Spleen (tissue), 11 donors: Measurements from ENCODE around the gene ZNF335. TPM values are rescaled to one million over a fixed set of nuclear protein-coding genes. Genes with fewer than 3 reads are reported as not detected.
"Not testable (repeated sequence)": the region's sequence is repeated elsewhere in the genome, so short reads cannot be mapped to it uniquely, and the experiment has no call there.

Source experiments
- DNase-seq: peaks from one replicate; pipeline ENCODE4 v3.0.0-alpha.2; 2020
- H3K27ac ChIP-seq, 8 donors: fragments of 200-600 bp; sonication (generic) in 7 of 8; 1 replicate in 4 of 8; 2 replicates in 4 of 8; pipeline versions ENCODE4 v1.5.0 to v1.8.0; 2016 to 2021; ENCODE audit warnings: inconsistent platforms in 4 of 8, mild to moderate bottlenecking in 4 of 8, moderate library complexity in 1 of 8
- H3K27me3 ChIP-seq, 7 donors: fragments of 200-600 bp; sonication (generic) in 6 of 7; replicated peaks in 1 of 7; 1 replicate in 4 of 7; 2 replicates in 3 of 7; pipeline versions ENCODE4 v1.5.0 to v1.8.0; 2016 to 2021; ENCODE audit warnings: inconsistent platforms in 3 of 7, mild to moderate bottlenecking in 1 of 7
- H3K36me3 ChIP-seq, 6 donors: fragments of 200-600 bp; sonication (generic) in 5 of 6; 1 replicate in 4 of 6; 2 replicates in 2 of 6; pipeline versions ENCODE4 v1.5.0 to v1.8.0; 2016 to 2021; ENCODE audit warnings: inconsistent platforms in 2 of 6
- H3K4me1 ChIP-seq, 6 donors: fragments of 200-600 bp; sonication (generic) in 5 of 6; 1 replicate in 3 of 6; 2 replicates in 3 of 6; pipeline versions ENCODE4 v1.5.0 to v1.8.0; 2016 to 2021; ENCODE audit warnings: inconsistent platforms in 3 of 6
- H3K4me3 ChIP-seq, 8 donors: fragments of 200-600 bp; sonication (generic) in 7 of 8; 1 replicate in 4 of 8; 2 replicates in 4 of 8; pipeline versions ENCODE4 v1.5.0 to v1.8.0; 2016 to 2021; ENCODE audit warnings: inconsistent platforms in 4 of 8, mild to moderate bottlenecking in 4 of 8, moderate library complexity in 2 of 8
- H3K9me3 ChIP-seq, 8 donors: fragments of 200-600 bp; sonication (generic) in 7 of 8; 1 replicate in 4 of 8; 2 replicates in 4 of 8; pipeline versions ENCODE4 v1.5.0 to v1.8.0; 2016 to 2021; ENCODE audit warnings: inconsistent platforms in 4 of 8
- POLR2A ChIP-seq, 3 donors: fragments of 450-650 bp; IDR thresholded peaks; one replicate each; pipeline ENCODE4 v1.5.1; 2017; ENCODE audit warnings: antibody characterized with exemption in 3 of 3, mild to moderate bottlenecking in 1 of 3
- POLR2AphosphoS5 ChIP-seq, 3 donors: sonication (generic); formaldehyde crosslinking; IDR thresholded peaks; one replicate each; pipeline ENCODE4 v1.5.1; 2017; ENCODE audit warnings: antibody characterized with exemption in 3 of 3
- WGBS, 5 donors: extraction: QIAGEN DNeasy Blood & Tissue Kit in 3 of 5; methylation state at CpG; one replicate each; pipeline versions ENCODE4 v1.1.5 to v1.1.7; 2013 to 2018; 5-methylcytosine and 5-hydroxymethylcytosine counted together
- intact Hi-C: fragments of 100-400 bp; cut with DNase I; formaldehyde crosslinking; loops from one replicate; pipeline ENCODE4 v1.15.0; 2023; ENCODE audit warnings: low total_unique reads
- polyA plus RNA-seq, 3 donors: library from polyadenylated mRNA; stranded (reverse); fragments of 200-250 nt; gene quantifications; one replicate each; pipeline ENCODE4 v1.2.1, GENCODE V29; 2013
- total RNA-seq, 7 donors: library from RNA; depleted of rRNA in 3 of 7; stranded (reverse); fragments of >200 nt in 3 of 7; fragmentation: NEBNext Ultra II Directional in 4 of 7; extraction: Animal tissue kit (Norgen Biotek cat#: 25700) in 4 of 7; gene quantifications; one replicate each; pipeline versions ENCODE4 v1.1.0 to v1.2.1, GENCODE V29; 2016 to 2021
- TF ChIP-seq, protein P1 (sequence below), 11 experiments: fragments of 200-600 bp in 7 of 11; fragments of 450-650 bp in 4 of 11; sonication (generic) in 4 of 11; IDR thresholded peaks in 8 of 11; conservative IDR thresholded peaks in 3 of 11; 1 replicate in 7 of 11; 2 replicates in 4 of 11; pipeline versions ENCODE4 v1.4.0 to v1.8.0; 2016 to 2021; ENCODE audit warnings: antibody characterized with exemption in 11 of 11, inconsistent platforms in 4 of 11, mild to moderate bottlenecking in 1 of 11
- donor health status: healthy with polysubstance abuse.
- donor health status: DM: no; HTN: no; CAD: no; lungs with moderate emphysema.
- donor health status: DM: no; HTN: no; CAD: no.
- donor health status: Bipolar disorder and iron deficiency.
- donor health status: healthy.
- donor health status: DM: no; HTN: no; CAD: no.
- donor health status: DM: yes; HTN: yes; CAD: no.

ZNF335 gene
- total and polyA plus RNA-seq, 10 donors = 8.2 to 46.3 (median 32.5) TPM

GRCh38 chr20:45957021-45957941 lies 14.7 kb downstream of the ZNF335 start:
- WGBS, 5 donors = 89 to 92% (median 90%) methylated on average over 19 of the region's 19 CpGs
- TF ChIP-seq POLR2A (IDR thresholded peaks at IDR 0.05) (no peak), POLR2AphosphoS5 (IDR thresholded peaks at IDR 0.05) (peak in 1 of 3 donors; percentile 27)
- H3K27me3 ChIP-seq = no peaks in the 10 kb centered on the region
- DNase-seq = peak; percentile 61
- no peaks in the 10 kb centered on the region for H3K4me1 ChIP-seq
- H3K36me3 ChIP-seq = peaks cover 15 to 97% (median 82%) of the 10 kb centered on the region in 6 donors
- peaks cover 0 to 7% (median 0%) of the 10 kb centered on the region in 8 donors for H3K9me3 ChIP-seq
- H3K27ac ChIP-seq = no peak overlapping the region
- intact Hi-C loops = no loop called here
- no peak overlapping the region for H3K4me3 ChIP-seq

GRCh38 chr20:45956326-45956725 lies 15.7 kb downstream of the ZNF335 start:
- DNase-seq = peak; percentile 13
- intact Hi-C loops, H3K27ac ChIP-seq, H3K9me3 ChIP-seq, H3K4me3 ChIP-seq, H3K27me3 ChIP-seq, H3K4me1 ChIP-seq: not testable (repeated sequence)
- peak in 1 of 3 donors; percentile 2 for TF ChIP-seq POLR2AphosphoS5 (IDR thresholded peaks at IDR 0.05)
- H3K36me3 ChIP-seq = peaks cover 15 to 97% (median 82%) of the 10 kb centered on the region in 6 donors
- WGBS, 5 donors = 89 to 97% (median 94%) methylated on average over 10 of the region's 10 CpGs

- H3K27me3 ChIP-seq = no peaks in the 10 kb centered on the region
- peaks cover 0 to 12% (median 2%) of the 10 kb centered on the region in 6 donors for H3K4me1 ChIP-seq
- no peak overlapping the region for H3K4me3 ChIP-seq
- no peak overlapping the region for H3K27ac ChIP-seq
- peaks cover 1 to 97% (median 82%) of the 10 kb centered on the region in 6 donors for H3K36me3 ChIP-seq
- intact Hi-C loops = no loop called here
- DNase-seq = peak; percentile 75
- peaks cover 0 to 1% (median 0%) of the 10 kb centered on the region in 8 donors for H3K9me3 ChIP-seq
- peak in 2 of 3 donors; percentile 55 to 74 for TF ChIP-seq POLR2AphosphoS5 (IDR thresholded peaks at IDR 0.05)
- no peak for TF ChIP-seq POLR2A (IDR thresholded peaks at IDR 0.05)
- WGBS, 5 donors = 88 to 97% (median 94%) methylated on average over 9 of the region's 9 CpGs
Measured at GRCh38 chr20:45953672-45954071, 18.3 kb downstream of the ZNF335 start.

GRCh38 chr20:45952861-45953260 lies 19.1 kb downstream of the ZNF335 start:
- H3K4me3 ChIP-seq = no peak overlapping the region
- peaks cover 0 to 20% (median 9%) of the 10 kb centered on the region in 6 donors for H3K4me1 ChIP-seq
- WGBS, 5 donors = 95 to 98% (median 96%) methylated on average over 4 to 5 of the region's 5 CpGs
- peaks cover 0 to 97% (median 82%) of the 10 kb centered on the region in 6 donors for H3K36me3 ChIP-seq
- no peak overlapping the region for H3K27ac ChIP-seq
- intact Hi-C loops = no loop called here
- H3K9me3 ChIP-seq = no peaks in the 10 kb centered on the region
- no peak for TF ChIP-seq POLR2A (IDR thresholded peaks at IDR 0.05)
- TF ChIP-seq POLR2AphosphoS5 (IDR thresholded peaks at IDR 0.05) = peak in 2 of 3 donors; percentile 27
- TF ChIP-seq, protein P1, sequence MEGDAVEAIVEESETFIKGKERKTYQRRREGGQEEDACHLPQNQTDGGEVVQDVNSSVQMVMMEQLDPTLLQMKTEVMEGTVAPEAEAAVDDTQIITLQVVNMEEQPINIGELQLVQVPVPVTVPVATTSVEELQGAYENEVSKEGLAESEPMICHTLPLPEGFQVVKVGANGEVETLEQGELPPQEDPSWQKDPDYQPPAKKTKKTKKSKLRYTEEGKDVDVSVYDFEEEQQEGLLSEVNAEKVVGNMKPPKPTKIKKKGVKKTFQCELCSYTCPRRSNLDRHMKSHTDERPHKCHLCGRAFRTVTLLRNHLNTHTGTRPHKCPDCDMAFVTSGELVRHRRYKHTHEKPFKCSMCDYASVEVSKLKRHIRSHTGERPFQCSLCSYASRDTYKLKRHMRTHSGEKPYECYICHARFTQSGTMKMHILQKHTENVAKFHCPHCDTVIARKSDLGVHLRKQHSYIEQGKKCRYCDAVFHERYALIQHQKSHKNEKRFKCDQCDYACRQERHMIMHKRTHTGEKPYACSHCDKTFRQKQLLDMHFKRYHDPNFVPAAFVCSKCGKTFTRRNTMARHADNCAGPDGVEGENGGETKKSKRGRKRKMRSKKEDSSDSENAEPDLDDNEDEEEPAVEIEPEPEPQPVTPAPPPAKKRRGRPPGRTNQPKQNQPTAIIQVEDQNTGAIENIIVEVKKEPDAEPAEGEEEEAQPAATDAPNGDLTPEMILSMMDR (IDR thresholded peaks at IDR 0.05 in 8 of 11, conservative IDR thresholded peaks at IDR 0.05 in 3 of 11) = no peak
- peak; percentile 56 for DNase-seq
- H3K27me3 ChIP-seq = no peaks in the 10 kb centered on the region

DNA sequence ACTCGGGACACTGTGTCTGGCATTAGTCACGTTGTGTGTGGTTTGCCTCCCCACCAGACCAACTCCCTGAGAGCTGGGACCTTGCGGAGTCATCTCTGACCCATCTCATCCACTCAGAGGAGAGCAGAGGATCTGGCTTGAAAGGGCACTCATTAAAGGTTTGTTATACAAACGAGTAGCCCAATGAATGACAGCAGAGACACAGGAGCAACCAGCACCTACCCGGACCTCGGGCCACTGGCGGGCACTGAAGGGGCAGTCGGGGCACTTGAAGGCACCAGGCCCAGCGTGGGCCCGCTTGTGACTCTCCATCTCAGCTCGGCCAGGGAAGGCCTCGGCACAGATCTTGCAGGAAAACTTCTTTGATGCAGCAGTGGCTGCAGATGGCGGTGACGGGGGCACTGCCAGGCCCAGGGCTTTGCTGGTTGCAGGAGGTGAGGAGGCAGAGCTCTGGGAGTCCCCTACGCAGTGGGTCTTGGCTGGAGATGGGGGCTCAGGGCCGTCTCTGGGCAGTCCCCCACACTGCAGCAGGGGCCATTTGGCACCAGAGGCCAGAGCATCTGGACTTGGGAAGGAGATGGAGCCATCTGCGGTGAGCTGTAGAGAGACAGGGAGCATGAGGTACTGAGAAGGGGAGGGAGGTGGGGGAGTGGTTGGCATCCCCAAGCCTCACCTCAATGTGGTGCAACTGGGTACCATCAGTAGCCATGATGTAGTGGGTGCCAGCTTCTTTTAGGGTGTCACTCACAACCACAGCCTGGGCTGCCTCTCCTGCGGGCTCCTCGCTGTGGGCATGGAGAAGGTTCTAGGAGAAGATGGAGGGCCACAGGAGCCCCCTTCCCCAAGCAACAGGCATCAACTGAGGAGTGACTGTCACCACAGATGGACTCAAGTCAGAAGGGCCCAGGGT lies 19.8 kb downstream of the ZNF335 start:
- Histone ChIP-seq H3K27ac (peak overlapping the region in 2 of 8 donors; percentile 8 to 46), H3K36me3 (peaks cover 0 to 97% (median 82%) of the 10 kb centered on the region in 6 donors), H3K27me3 (no peaks in the 10 kb centered on the region), H3K4me3 (no peak overlapping the region), H3K9me3 (no peaks in the 10 kb centered on the region), H3K4me1 (peaks cover 0 to 27% (median 16%) of the 10 kb centered on the region in 6 donors)
- 91 to 97% (median 96%) methylated on average over 11 to 19 of the region's 19 CpGs for WGBS, 5 donors
- peak; percentile 67 for DNase-seq
- TF ChIP-seq POLR2AphosphoS5 (IDR thresholded peaks at IDR 0.05) (peak; percentile 6 to 78 (median 23)), POLR2A (IDR thresholded peaks at IDR 0.05) (no peak)
- intact Hi-C loops = no loop called here
